Measurements from ENCODE around the gene RHOG.

The RHOG gene

GRCh38 chr11:3853899-3854659, 13.3 kb upstream of the RHOG start:
- no peak for TF ChIP-seq CTCF (IDR thresholded peaks at IDR 0.05; ENCODE audit: insufficient read depth, missing control alignments)
- FAIRE-seq (no peak), DNase-seq (ENCODE audit: insufficient read length, low spot score) (no peak)

DNA sequence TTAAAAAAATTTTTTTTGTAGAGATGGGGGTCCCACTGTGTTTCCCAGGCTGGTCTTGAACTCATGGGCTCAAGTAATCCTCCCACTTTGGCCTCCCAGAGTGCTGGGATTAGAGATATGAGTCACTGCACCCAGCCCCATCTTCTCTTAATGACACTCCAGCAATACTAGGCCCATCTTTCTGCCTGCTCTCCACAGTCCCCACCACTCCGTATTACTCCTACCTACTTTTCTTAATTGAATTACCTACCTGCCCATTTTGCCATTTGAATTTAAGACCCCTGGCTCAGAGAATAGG, 12.7 kb upstream of the RHOG start:
- no peak for DNase-seq (ENCODE audit: insufficient read length, low spot score)
- no peak for FAIRE-seq

GRCh38 chr11:3849297-3849874, 8.6 kb upstream of the RHOG start:
- DNase-seq (ENCODE audit: insufficient read length, low spot score) (no peak), FAIRE-seq (no peak)
- TF ChIP-seq CTCF (IDR thresholded peaks at IDR 0.05; ENCODE audit: insufficient read depth, missing control alignments), result peak; percentile 62

More for the DNA sequence above, 12.7 kb upstream of the RHOG start:
- TF ChIP-seq CTCF (IDR thresholded peaks at IDR 0.05; ENCODE audit: insufficient read depth, missing control alignments), result no peak

GRCh38 chr11:3845670-3846069, 4.9 kb upstream of the RHOG start:
- no peak for TF ChIP-seq CTCF (IDR thresholded peaks at IDR 0.05; ENCODE audit: insufficient read depth, missing control alignments)
- FAIRE-seq, result no peak
- DNase-seq (ENCODE audit: insufficient read length, low spot score), result no peak

- DNase-seq (ENCODE audit: insufficient read length, low spot score) (no peak), FAIRE-seq (no peak)
Measured at GRCh38 chr11:3845246-3845645, 4.5 kb upstream of the RHOG start.

DNA sequence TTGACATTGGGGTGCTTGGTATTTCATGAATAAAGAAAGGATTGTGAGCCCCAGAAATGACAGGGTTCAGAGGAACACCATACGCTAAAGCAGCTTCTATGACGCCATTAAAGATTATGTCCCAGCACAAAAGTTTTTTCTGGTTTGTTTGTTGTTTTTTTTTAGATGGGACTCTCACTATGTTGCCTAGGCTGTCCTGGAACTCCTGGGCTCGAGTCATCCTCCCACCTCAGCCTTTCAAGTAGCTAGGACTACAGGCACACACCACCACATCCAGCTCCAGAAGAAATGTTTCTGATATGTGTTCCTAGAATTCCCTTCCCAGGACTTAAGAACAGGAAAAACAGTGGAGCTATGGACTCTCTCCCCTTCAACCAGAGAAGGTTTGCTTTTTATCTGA, 2.6 kb upstream of the RHOG start:
- DNase-seq (ENCODE audit: insufficient read length, low spot score), result no peak
- TF ChIP-seq CTCF (IDR thresholded peaks at IDR 0.05; ENCODE audit: insufficient read depth, missing control alignments), result no peak
- FAIRE-seq, result no peak

More at GRCh38 chr11:3845246-3845645, 4.5 kb upstream of the RHOG start:
- no peak for TF ChIP-seq CTCF (IDR thresholded peaks at IDR 0.05; ENCODE audit: insufficient read depth, missing control alignments)

Data from D721Med (cell line).